Esophagus muscularis mucosa (tissue), 4 donors: Measurements from ENCODE around the gene PLIN4. TPM values are rescaled to one million over a fixed set of nuclear protein-coding genes. Genes with fewer than 3 reads are reported as not detected.
"Not testable (repeated sequence)": the region's sequence is repeated elsewhere in the genome, so short reads cannot be mapped to it uniquely, and the experiment has no call there.

Experiments used
- DNase-seq: peaks from one replicate; pipeline ENCODE4 v3.0.0-alpha.2; 2017; ENCODE audit errors: extremely low spot score
- H3K27ac ChIP-seq, 4 donors: fragments of 200-600 bp; sonication (generic); replicated peaks in 1 of 4; 1 replicate in 3 of 4; 2 replicates in 1 of 4; pipeline ENCODE4 v1.5.1; 2016 to 2019; ENCODE audit warnings: mild to moderate bottlenecking in 1 of 4
- H3K27me3 ChIP-seq, 4 donors: fragments of 200-600 bp; sonication (generic); one replicate each; pipeline versions ENCODE4 v1.5.1 to v1.6.0; 2016 to 2019
- H3K36me3 ChIP-seq, 4 donors: fragments of 200-600 bp; sonication (generic); one replicate each; pipeline ENCODE4 v1.5.1; 2016 to 2019
- H3K4me1 ChIP-seq, 4 donors: fragments of 200-600 bp; sonication (generic); one replicate each; pipeline ENCODE4 v1.5.1; 2016 to 2019
- H3K4me3 ChIP-seq, 4 donors: fragments of 200-600 bp; sonication (generic); 1 replicate in 2 of 4; 2 replicates in 2 of 4; pipeline ENCODE4 v1.5.1; 2016 to 2019; ENCODE audit warnings: mild to moderate bottlenecking in 4 of 4, moderate library complexity in 1 of 4
- H3K9me3 ChIP-seq, 4 donors: fragments of 200-600 bp; sonication (generic); 1 replicate in 3 of 4; 2 replicates in 1 of 4; pipeline ENCODE4 v1.5.1; 2016 to 2019
- EP300 ChIP-seq: sonication (generic); formaldehyde crosslinking; IDR thresholded peaks from one replicate; pipeline ENCODE4 v1.6.1; 2017; ENCODE audit warnings: antibody characterized with exemption
- POLR2A ChIP-seq: fragments of 450-650 bp; IDR thresholded peaks from one replicate; pipeline ENCODE4 v1.6.1; 2017; ENCODE audit warnings: antibody characterized with exemption, moderate library complexity, mild to moderate bottlenecking, low read depth
- POLR2AphosphoS5 ChIP-seq, 2 donors: sonication (generic); formaldehyde crosslinking; IDR thresholded peaks; one replicate each; pipeline ENCODE4 v1.6.1; 2017; ENCODE audit warnings: antibody characterized with exemption in 2 of 2
- WGBS: methylation state at CpG from one replicate; pipeline ENCODE4 v1.1.5; 2018; 5-methylcytosine and 5-hydroxymethylcytosine counted together
- intact Hi-C: fragments of 100-400 bp; cut with DNase I; formaldehyde crosslinking; loops from one replicate; pipeline ENCODE4 v1.15.1; 2023
- total RNA-seq, 4 donors: library from RNA; depleted of rRNA; stranded (reverse); fragments of >200 nt; gene quantifications; one replicate each; pipeline versions ENCODE4 v1.1.0 to v1.2.1, GENCODE V29; 2016
- TF ChIP-seq, protein P1 (sequence below), 3 experiments: fragments of 200-600 bp in 2 of 3; fragments of 450-650 bp in 1 of 3; sonication (generic) in 2 of 3; IDR thresholded peaks; one replicate each; pipeline ENCODE4 v1.5.1; 2017 to 2019; ENCODE audit warnings: antibody characterized with exemption in 3 of 3, mild to moderate bottlenecking in 2 of 3, moderate library complexity in 1 of 3

Gene PLIN4
- total RNA-seq, 4 donors from 2014 or later: 45.7 to 134 (median 91.1) TPM

DNA sequence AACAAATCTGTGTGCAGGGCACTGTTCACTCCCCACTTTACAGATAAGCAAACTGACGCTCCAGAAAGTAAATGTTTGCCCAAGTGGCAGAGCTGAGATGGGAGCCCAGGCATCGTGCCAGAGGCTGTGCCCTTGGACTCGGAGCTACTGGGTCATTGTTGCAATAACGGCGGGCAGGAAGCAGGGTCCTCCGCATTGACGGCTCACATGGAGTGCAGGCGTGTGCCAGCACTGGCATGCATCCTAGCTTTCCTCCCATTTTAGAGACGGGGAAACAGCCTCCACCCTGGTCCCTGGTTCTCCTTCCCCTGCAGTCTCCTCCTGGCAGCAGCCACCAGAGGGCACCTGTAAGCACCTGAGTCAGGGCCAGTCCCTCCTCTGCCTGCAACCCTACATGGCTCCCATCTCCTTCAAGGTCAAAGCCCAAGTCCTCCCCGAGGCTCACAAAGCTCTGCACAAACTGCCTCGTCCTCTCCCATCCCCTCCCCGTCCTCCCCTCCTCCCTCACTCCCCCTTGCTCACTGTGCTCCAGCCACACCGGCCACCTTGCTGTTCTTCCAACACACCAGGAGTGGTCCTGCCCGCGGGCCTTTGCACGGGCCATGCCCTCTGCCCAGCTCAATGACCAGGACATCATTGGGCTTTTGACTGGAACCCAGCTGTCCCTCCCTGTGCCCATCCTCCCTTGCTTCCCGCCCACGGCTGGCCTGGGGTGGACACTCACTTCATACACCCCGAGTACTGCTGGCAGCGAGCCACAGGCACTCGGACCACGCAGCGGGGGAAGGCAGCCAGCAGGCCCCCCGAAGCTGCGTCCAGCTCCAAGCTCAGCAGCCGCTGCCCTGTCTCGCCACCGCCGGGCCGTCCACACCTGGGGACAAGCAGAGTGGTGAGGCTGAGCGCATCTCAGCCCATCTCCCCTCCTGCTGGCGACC lies 29.3 kb upstream of the PLIN4 start:
- WGBS: 70% methylated on average over 30 of the region's 32 CpGs
- no peak for TF ChIP-seq POLR2AphosphoS5 (IDR thresholded peaks at IDR 0.05)
- TF ChIP-seq, protein P1, sequence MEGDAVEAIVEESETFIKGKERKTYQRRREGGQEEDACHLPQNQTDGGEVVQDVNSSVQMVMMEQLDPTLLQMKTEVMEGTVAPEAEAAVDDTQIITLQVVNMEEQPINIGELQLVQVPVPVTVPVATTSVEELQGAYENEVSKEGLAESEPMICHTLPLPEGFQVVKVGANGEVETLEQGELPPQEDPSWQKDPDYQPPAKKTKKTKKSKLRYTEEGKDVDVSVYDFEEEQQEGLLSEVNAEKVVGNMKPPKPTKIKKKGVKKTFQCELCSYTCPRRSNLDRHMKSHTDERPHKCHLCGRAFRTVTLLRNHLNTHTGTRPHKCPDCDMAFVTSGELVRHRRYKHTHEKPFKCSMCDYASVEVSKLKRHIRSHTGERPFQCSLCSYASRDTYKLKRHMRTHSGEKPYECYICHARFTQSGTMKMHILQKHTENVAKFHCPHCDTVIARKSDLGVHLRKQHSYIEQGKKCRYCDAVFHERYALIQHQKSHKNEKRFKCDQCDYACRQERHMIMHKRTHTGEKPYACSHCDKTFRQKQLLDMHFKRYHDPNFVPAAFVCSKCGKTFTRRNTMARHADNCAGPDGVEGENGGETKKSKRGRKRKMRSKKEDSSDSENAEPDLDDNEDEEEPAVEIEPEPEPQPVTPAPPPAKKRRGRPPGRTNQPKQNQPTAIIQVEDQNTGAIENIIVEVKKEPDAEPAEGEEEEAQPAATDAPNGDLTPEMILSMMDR (IDR thresholded peaks at IDR 0.05): peak in 1 of 3 experiments; percentile 19
- intact Hi-C loops: no loop called here
- H3K9me3 ChIP-seq: no peaks in the 10 kb centered on the region
- H3K27ac ChIP-seq: no peak overlapping the region
- peaks cover 0 to 31% (median 0%) of the 10 kb centered on the region in 4 donors for H3K27me3 ChIP-seq
- no peaks in the 10 kb centered on the region for H3K4me1 ChIP-seq
- DNase-seq: no peak
- H3K4me3 ChIP-seq: no peak overlapping the region
- peaks cover 0 to 60% (median 7%) of the 10 kb centered on the region in 4 donors for H3K36me3 ChIP-seq

DNA sequence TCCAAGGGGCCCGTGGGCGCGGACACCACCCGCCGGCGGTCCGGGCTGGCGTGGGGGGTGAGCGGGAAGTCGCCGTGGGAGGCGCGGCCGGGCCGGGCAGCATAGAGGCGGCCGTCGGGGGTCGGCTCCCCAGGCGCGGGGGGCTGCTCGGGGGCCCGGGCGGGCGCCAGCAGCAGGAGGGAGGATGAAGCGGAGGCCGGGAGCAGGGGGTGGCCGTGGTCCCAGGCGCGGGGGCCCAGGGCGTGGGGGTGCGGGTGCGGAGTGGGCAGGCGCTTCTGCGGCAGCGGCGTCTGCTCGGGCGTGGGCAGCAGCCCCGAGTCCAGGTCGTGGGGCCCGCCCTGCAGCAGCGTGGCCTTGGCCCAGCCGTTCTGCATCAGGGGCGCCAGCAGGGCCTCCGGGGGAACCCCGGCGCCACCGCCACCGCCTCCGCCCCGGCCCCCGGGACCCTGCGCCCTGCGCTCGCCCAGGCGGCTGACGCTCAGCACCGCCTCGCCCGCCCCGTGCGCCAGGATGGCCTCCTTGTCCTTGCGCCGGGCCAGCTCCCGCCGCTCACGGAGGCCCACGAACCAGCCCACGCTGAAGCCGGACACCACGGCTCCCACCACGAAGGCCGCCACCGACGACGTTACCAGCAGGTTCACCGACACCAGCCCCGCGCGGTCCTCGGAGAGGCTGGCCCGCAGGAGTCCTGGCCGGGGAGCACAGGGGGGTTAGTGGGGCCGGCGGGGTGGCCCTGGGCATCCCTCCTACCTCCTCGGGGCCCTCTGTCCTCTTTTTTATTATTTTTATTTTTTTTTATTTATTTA lies 25.8 kb upstream of the PLIN4 start:
- H3K9me3 ChIP-seq: peaks cover 0 to 8% (median 3%) of the 10 kb centered on the region in 4 donors
- no peaks in the 10 kb centered on the region for H3K4me1 ChIP-seq
- H3K27me3 ChIP-seq: peaks cover 0 to 11% (median 0%) of the 10 kb centered on the region in 4 donors
- H3K36me3 ChIP-seq: peaks cover 0 to 27% (median 5%) of the 10 kb centered on the region in 4 donors
- no peak for TF ChIP-seq POLR2A
- TF ChIP-seq, protein P1 (IDR thresholded peaks at IDR 0.05): no peak
- TF ChIP-seq POLR2AphosphoS5 (IDR thresholded peaks at IDR 0.05): no peak
- no peak for TF ChIP-seq EP300
- intact Hi-C loops: no loop called here
- DNase-seq: no peak
- H3K4me3 ChIP-seq: no peak overlapping the region
- 94% methylated on average over 78 of the region's 87 CpGs for WGBS
- H3K27ac ChIP-seq: no peak overlapping the region

DNA sequence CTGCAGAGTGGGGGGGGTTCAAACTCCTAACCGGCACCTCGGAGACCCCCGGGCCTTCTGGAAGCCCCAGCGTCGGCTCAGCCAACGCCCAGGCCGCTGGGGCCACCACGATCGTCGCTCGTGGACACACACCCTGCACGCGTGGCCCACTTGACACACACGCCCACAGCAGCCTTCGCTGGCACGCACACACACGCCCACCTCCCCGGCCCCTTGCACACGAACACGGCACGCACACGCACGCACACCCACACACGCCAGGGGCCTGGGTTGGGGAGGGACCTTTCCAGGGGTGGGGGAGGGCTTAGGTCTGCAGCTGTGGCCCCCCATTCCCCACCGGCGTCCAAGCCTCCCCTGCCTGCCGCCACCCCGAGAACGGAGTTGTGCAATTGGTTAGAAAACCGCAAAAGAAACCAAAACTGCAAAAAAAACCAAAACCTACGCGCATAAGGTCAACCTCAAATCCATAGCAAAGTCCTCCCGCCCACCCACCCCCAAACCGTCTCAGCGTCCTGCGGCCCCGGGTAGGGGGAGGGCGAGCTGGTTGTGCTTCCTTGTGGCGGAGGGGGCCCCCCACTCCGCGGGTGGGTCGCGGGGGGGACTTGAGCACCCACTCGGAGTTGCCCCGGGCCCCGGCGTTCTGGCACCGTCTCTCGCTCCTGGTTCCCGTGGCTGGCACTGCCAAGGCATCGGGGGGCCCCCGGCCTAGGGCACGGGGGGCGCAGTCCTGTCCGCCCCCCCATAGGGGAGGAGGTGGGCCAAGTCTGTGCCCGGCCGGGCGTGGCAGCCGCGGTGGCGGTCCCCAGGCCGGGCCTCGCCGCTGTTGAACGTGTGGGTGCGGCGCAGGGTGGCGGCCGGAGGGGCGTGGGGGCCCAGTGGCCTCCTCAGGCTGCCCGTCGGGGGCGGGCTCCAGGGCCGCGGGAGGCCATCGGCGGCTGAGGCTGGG lies 24.9 kb upstream of the PLIN4 start:
- intact Hi-C loops: no loop called here
- Histone ChIP-seq H3K27me3 (peaks cover 0 to 13% (median 0%) of the 10 kb centered on the region in 4 donors), H3K36me3 (peaks cover 0 to 18% (median 2%) of the 10 kb centered on the region in 4 donors), H3K27ac (no peak overlapping the region), H3K4me1 (no peaks in the 10 kb centered on the region), H3K9me3 (peaks cover 0 to 8% (median 3%) of the 10 kb centered on the region in 4 donors), H3K4me3 (peak overlapping the region in 3 of 4 donors; percentile 12 to 20 (median 12))
- no peak for DNase-seq
- TF ChIP-seq POLR2AphosphoS5 (IDR thresholded peaks at IDR 0.05) (no peak), POLR2A (no peak), EP300 (no peak)
- TF ChIP-seq, protein P1 (IDR thresholded peaks at IDR 0.05): no peak
- WGBS: 82% methylated on average over 50 of the region's 77 CpGs

DNA sequence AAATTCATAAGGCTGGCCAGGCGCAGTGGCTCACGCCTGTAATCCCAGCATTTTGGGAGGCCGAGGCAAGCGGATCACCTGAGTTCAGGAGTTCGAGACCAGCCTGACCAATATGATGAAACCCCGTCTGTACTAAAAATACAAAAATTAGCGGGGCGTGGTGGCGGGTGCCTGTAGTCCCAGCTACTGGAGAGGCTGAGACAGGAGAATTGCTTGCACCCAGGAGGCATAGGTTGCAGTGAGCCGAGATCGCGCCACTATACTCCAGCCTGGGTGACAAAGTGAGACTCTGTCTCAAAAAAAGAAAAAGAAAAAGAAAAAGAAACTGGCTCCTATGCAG lies 23.5 kb upstream of the PLIN4 start:
- H3K27me3 ChIP-seq: peaks cover 0 to 24% (median 0%) of the 10 kb centered on the region in 4 donors
- DNase-seq, H3K4me1 ChIP-seq, H3K4me3 ChIP-seq, H3K9me3 ChIP-seq, H3K36me3 ChIP-seq, H3K27ac ChIP-seq, intact Hi-C loops: not testable (repeated sequence)
- WGBS: 94% methylated on average over 12 of the region's 12 CpGs
